Astrocyte of the spinal cord (primary cell): ENCODE data around the gene AGPAT2.

Experiments used
- DNase-seq: peaks from one replicate; pipeline ENCODE4 v3.0.0; 2011; ENCODE audit warnings: low read depth, low spot score
- H3K4me3 ChIP-seq: 2 replicates; pipeline ENCODE4 v1.5.1; 2011; ENCODE audit warnings: low read depth, mild to moderate bottlenecking, low read length, moderate library complexity
- in situ Hi-C: cut with HindIII; loops from 2 replicates; pipeline ENCODE4 v1.10.0; 2017; ENCODE audit warnings: low sequenced_read_pairs
- TF ChIP-seq, protein P1 (sequence below): IDR thresholded peaks from 2 replicates; pipeline ENCODE4 v1.5.1; 2012; ENCODE audit warnings: low read depth, mild to moderate bottlenecking, low read length, inconsistent platforms

The AGPAT2 gene

DNA sequence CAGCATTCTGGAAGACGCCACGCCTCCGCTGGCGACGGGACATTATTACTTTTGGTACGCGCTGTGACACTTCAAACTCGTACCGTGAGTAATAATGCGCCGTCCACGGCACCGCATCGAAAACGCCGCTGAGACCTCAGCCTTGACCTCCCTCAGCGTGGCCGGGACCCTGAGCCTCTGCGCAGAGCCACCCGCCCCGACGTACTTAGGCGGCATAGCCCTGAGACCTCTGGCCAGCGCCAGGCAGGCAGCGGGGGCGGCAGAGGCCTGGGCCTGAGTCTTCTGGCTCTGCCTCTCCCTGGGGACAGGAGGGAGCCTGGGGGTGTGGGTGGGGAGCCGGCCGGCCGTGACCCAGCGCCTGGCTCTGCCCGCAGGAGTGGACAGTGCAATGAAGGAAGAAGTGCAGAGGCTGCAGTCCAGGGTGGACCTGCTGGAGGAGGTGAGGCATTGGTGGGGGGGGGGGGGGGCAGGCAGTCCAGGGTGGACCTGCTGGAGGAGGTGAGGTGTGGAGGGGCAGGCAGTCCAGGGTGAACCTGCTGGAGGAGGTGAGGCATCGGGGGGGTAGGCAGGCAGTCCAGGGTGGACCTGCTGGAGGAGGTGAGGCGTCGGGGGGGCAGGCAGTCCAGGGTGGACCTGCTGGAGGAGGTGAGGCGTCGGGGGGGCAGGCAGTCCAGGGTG, 16.5 kb downstream of the AGPAT2 start:
- in situ Hi-C loops = no loop called here
- no peak for DNase-seq
- H3K4me3 ChIP-seq = no peak overlapping the region

DNA sequence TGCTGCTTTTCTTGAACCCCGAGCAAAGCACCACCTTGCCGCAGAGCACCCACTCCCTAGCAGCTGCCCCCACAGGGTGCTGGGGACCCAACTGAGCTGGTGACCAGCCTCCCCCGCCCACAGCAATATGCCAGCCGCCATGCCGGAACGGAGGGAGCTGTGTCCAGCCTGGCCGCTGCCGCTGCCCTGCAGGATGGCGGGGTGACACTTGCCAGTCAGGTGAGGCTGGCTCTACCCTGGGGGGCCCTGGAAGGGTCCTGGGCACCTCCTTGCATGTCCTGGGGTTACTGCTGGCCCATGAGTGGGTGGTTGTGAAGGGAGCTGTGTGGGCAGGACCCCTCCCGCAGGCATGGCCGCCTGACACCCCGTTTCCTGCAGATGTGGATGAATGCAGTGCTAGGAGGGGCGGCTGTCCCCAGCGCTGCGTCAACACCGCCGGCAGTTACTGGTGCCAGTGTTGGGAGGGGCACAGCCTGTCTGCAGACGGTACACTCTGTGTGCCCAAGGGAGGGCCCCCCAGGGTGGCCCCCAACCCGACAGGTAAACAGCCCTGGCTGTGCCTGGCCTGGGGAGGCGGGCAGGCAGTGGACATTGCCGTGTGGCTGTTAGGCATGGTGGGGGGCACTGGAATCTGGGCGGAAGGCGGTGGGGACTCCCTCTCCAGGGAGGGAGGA, 17.3 kb downstream of the AGPAT2 start:
- in situ Hi-C loops = no loop called here
- no peak for DNase-seq
- TF ChIP-seq, protein P1, sequence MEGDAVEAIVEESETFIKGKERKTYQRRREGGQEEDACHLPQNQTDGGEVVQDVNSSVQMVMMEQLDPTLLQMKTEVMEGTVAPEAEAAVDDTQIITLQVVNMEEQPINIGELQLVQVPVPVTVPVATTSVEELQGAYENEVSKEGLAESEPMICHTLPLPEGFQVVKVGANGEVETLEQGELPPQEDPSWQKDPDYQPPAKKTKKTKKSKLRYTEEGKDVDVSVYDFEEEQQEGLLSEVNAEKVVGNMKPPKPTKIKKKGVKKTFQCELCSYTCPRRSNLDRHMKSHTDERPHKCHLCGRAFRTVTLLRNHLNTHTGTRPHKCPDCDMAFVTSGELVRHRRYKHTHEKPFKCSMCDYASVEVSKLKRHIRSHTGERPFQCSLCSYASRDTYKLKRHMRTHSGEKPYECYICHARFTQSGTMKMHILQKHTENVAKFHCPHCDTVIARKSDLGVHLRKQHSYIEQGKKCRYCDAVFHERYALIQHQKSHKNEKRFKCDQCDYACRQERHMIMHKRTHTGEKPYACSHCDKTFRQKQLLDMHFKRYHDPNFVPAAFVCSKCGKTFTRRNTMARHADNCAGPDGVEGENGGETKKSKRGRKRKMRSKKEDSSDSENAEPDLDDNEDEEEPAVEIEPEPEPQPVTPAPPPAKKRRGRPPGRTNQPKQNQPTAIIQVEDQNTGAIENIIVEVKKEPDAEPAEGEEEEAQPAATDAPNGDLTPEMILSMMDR = no peak

More for the DNA sequence above, 16.5 kb downstream of the AGPAT2 start:
- TF ChIP-seq, protein P1 = no peak

DNA sequence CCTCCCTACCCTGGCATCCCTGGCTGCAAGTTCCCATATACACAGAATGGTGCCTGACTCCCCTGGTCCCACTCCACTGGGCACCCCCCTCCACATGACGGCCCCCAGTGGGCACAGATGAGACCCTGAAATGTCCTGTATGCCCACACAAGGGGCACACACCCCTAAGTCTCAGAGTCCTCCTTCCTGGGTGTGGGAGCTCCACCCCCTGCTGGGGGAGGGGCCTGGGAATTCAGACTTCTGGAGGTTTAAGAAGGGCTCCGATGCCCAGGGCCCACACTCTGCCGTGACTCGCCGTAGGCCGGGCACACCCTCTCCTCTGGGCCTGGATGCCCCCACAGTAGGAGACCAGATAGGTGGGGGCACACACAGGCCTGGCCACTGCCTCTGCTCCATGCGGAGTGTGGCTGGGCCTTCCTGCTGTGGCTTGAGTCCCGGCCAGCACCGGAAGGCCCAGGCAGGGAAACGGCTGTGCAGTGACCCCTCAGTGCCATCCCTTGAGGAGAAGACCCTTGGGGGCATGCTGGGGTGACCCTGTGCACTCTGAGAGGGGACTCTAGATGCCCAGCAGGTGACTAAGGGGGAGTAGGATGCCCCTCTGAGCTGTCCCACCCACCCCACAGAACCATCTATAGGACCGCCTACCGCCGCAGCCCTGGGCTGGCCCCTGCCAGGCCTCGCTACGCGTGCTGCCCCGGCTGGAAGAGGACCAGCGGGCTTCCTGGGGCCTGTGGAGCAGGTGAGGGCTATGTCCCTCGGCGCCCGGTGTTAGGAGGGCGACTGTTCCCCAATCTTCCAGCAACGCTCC, 18.1 kb downstream of the AGPAT2 start:
- no peak overlapping the region for H3K4me3 ChIP-seq
- DNase-seq = no peak
- TF ChIP-seq, protein P1 = no peak

More for the DNA sequence above, 17.3 kb downstream of the AGPAT2 start:
- H3K4me3 ChIP-seq = no peak overlapping the region

DNA sequence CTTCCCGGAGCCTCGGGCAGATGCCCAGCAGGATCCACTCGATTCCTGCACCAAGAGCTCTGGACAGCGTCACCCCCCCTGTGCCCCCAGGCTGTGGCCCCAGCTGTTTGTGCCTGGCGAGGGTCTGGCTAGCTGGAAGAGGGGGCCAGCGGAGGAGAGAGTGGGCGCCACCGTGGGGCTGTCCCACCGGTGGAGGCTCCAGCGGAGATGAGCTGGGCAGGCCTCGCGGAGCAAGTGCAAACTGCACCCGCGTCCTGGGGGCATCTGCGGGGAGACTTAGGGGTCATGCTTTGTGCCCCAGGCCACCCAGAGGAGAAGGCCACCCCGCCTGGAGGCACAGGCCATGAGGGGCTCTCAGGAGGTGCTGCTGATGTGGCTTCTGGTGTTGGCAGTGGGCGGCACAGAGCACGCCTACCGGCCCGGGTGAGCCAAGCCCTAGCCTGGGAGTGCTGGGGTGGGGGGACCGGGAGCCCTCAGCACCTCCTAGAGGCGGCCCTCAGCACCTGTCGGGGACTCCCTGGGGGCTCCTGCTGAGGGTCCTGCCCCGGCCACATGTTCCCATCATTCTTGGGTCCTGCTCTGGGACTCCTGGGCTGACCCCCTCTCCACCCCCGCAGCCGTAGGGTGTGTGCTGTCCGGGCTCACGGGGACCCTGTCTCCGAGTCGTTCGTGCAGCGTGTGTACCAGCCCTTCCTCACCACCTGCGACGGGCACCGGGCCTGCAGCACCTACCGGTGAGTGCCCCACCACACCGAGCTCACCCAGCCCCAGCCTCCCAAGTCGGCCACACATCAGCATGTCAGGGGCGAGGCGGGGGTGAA, 19.1 kb downstream of the AGPAT2 start:
- H3K4me3 ChIP-seq = no peak overlapping the region
- TF ChIP-seq, protein P1 = no peak
- no peak for DNase-seq
- in situ Hi-C loops = no loop called here

More for the DNA sequence above, 18.1 kb downstream of the AGPAT2 start:
- in situ Hi-C loops = no loop called here

DNA sequence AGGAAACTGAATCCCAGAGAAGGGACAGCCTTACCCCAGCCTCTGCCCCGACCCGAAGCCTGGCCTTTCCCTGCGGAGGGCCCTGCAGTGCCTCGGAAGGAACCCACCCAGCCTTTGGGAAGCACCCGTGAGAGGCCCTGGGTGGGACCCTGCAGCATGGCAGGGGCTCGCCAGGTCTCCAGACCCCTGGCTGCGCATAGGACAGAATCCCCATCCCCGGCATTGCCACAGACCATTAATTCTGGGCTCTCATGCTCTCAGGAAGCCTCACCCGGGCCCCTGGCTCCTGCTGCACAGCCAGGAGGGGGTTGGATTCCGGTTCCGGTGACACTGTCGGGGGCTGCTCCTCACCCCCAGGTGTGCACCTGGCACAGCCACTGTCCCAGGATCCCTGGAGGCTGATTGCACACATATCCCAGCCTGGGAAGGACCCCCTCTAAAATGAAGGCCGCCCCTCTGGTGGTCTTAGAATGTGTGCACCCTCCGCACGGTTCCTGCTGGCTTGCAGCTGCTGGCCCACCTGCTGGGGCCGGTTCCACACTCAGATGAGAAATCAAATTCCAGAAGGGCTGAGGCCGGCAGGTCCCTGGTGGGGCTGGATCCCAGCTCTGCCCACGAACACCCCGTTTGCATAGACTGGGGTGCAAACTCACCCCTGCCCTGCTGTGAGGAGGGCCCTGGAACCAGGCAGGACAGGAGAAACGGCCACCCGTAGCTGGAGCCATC, 19.9 kb downstream of the AGPAT2 start:
- no peak for DNase-seq
- no peak overlapping the region for H3K4me3 ChIP-seq
- TF ChIP-seq, protein P1 = no peak
- in situ Hi-C loops = no loop called here
